Hair follicle dermal papilla cell (primary cell): ENCODE data around the gene SPTSSB. TPM values are rescaled to one million over a fixed set of nuclear protein-coding genes. Genes with fewer than 3 reads are reported as not detected.

Experiments used
- total RNA-seq: library from RNA; depleted of rRNA; stranded (reverse); fragments of >200 nt; gene quantifications from 2 replicates; pipeline ENCODE4 v1.2.3, GENCODE V29; 2012

SPTSSB gene
- total RNA-seq = not detected in 2 replicates

GRCh38 chr3:161371441-161372320 lies at the start of gene SPTSSB:
Gene SPTSSB (minus strand): TSS chr3:161371517. CDS start chr3:161346323, 25,194 bp downstream.

Other genes starting within 250 kb of the SPTSSB start
- gene NMD3, start 150.2 kb downstream of the SPTSSB start, total RNA-seq = 61.7 and 69.4 TPM in 2 replicates
- not detected in 2 replicates for gene OTOL1, start 125.3 kb upstream of the SPTSSB start, total RNA-seq